ACC112 (cell line): ENCODE results near the gene ABL1.
A peak's percentile ranks its signal among the peaks of the same experiment; 100 is the strongest.
"Not testable (repeated sequence)": the region's sequence is repeated elsewhere in the genome, so short reads cannot be mapped to it uniquely, and the experiment has no call there.

Source experiments
- H2AFZ ChIP-seq: fragments of 200-600 bp; sonication (generic); one replicate; pipeline ENCODE4 v1.6.0; 2017; ENCODE audit warnings: antibody characterized with exemption, low read length; ENCODE audit not compliant: unreplicated experiment
- H3K27ac ChIP-seq: fragments of 200-600 bp; sonication (generic); 2 replicates; pipeline ENCODE4 v1.5.1; 2014; ENCODE audit warnings: low read depth, mild to moderate bottlenecking, antibody characterized with exemption, low read length, moderate library complexity
- H3K27me3 ChIP-seq: fragments of 200-600 bp; sonication (generic); 2 replicates; pipeline ENCODE4 v1.6.1; 2014; ENCODE audit warnings: mild to moderate bottlenecking, antibody characterized with exemption, low read length, moderate library complexity, mixed read lengths; ENCODE audit not compliant: insufficient read depth
- H3K36me3 ChIP-seq: fragments of 200-600 bp; sonication (generic); 2 replicates; pipeline ENCODE4 v1.6.1; 2016; ENCODE audit warnings: mild to moderate bottlenecking, antibody characterized with exemption, low read length, moderate library complexity, mixed read lengths; ENCODE audit not compliant: insufficient read depth
- H3K4me1 ChIP-seq: fragments of 200-600 bp; sonication (generic); one replicate; pipeline ENCODE4 v1.6.1; 2016; ENCODE audit warnings: low read length, mixed read lengths; ENCODE audit not compliant: insufficient read depth, unreplicated experiment, control insufficient read depth
- H3K4me3 ChIP-seq: fragments of 200-600 bp; sonication (generic); 2 replicates; pipeline ENCODE4 v1.5.1; 2014; ENCODE audit warnings: mild to moderate bottlenecking, low read depth, low read length
- H3K79me2 ChIP-seq: fragments of 200-600 bp; sonication (generic); one replicate; pipeline ENCODE4 v1.6.0; 2016; ENCODE audit warnings: low read length; ENCODE audit not compliant: control insufficient read depth, unreplicated experiment, insufficient read depth

ABL1 gene

DNA sequence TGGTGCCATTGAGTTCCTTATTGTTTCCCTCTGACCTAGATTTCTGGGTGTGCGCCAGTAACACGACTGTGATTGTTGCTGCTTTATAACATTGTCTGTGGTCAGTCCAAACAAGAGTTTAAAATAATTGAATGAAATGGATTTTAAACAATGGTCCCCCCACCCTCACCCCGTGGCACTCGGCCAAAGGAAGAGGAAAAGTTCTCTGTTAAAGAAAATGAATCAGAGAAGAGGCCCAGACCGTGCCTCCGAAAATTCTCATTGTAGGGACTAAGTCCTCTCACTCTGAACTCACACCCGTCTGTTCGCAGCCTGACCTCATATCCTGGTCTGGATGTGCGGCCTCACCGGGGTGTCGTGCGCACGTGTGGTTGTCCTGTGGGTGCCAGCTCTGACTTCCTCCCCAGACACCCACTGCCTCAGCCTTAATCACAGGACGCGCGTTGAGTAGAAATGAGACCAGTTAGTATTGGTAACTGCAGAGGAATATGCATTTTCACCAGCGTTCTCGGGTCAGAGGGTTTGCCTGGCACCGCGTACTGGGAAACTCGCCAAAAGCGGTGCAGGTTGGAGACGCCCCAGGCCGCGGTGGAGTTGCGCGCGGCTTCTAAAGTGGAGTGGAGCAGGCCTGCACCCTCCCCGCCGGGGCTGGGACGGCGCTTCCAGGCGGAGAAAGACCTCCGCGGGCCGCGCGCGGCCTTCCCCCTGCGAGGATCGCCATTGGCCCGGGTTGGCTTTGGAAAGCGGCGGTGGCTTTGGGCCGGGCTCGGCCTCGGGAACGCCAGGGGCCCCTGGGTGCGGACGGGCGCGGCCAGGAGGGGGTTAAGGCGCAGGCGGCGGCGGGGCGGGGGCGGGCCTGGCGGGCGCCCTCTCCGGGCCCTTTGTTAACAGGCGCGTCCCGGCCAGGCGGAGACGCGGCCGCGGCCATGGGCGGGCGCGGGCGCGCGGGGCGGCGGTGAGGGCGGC, at the start of gene ABL1:
Gene ABL1, plus strand, starts transcription at position 884 of the 966 bp plus-strand sequence. CDS start 193 bp downstream, outside the sequence.
- H3K4me3 ChIP-seq: peak within 1 kb of the TSS; percentile 96
- H3K27me3 ChIP-seq: no peaks in the 10 kb centered on the region
- peaks cover 67% of the 10 kb centered on the region for H3K79me2 ChIP-seq
- no peaks in the 10 kb centered on the region for H3K36me3 ChIP-seq
- peak within 1 kb of the TSS; percentile 95 for H3K27ac ChIP-seq
- H3K4me1 ChIP-seq: peaks cover 32% of the 10 kb centered on the region
- peak within 1 kb of the TSS; percentile 57 for H2AFZ ChIP-seq

DNA sequence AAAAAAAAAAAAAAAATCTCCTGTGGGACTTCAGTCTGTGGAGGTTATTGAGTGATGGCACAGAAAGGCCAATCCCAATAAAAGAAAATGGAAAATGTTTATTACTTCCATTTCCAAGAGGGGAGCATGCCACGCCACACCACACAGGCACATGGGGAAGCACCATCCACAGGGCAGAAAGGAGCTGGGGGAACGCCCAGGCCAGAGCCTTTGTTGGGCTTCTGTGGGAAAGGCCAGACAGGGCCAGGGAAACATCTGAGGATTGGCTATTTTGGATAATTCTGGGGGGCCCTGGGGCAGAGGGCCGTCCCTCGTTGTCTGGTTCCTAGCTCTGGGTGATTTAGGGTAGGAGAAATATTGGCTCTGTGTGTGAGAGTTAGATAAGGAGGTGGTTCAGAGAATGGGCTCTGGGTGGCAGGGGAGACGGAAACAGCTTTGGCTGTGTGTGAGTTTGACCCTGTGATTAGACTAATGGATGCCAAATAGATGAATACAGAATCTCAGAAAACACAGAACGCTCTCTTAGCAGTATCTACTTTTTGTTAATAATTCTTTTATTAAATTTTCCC, 49.0 kb upstream of the ABL1 start:
- H2AFZ ChIP-seq: no peak overlapping the region
- no peak overlapping the region for H3K27ac ChIP-seq
- H3K27me3 ChIP-seq: no peaks in the 10 kb centered on the region
- no peak overlapping the region for H3K4me3 ChIP-seq
- H3K79me2 ChIP-seq: peaks cover 64% of the 10 kb centered on the region
- H3K36me3 ChIP-seq: peaks cover 24% of the 10 kb centered on the region
- H3K4me1 ChIP-seq: peaks cover 32% of the 10 kb centered on the region

DNA sequence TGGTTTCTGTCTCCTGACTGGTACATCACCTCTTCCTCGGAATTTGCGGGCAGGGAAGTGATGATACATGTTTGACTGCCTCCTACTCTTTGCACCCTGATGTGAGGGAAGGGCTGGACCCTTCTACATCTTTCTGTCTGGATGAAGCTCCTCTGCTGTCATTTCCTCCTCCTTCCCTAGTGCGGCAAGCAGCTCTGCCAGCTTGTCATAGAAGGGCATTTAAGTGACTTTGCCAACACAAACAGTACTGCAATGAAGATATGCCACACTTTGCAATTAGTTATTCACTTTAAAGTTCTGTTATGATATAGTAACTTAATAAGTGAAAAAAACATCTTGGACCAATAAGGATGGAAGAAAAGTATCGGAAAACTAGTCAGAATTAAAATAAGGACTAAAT, 48.5 kb upstream of the ABL1 start:
- Histone ChIP-seq H3K36me3 (peaks cover 24% of the 10 kb centered on the region), H3K27ac (no peak overlapping the region), H3K27me3 (no peaks in the 10 kb centered on the region), H3K4me1 (peaks cover 31% of the 10 kb centered on the region), H3K79me2 (peaks cover 67% of the 10 kb centered on the region), H2AFZ (no peak overlapping the region), H3K4me3 (no peak overlapping the region)

DNA sequence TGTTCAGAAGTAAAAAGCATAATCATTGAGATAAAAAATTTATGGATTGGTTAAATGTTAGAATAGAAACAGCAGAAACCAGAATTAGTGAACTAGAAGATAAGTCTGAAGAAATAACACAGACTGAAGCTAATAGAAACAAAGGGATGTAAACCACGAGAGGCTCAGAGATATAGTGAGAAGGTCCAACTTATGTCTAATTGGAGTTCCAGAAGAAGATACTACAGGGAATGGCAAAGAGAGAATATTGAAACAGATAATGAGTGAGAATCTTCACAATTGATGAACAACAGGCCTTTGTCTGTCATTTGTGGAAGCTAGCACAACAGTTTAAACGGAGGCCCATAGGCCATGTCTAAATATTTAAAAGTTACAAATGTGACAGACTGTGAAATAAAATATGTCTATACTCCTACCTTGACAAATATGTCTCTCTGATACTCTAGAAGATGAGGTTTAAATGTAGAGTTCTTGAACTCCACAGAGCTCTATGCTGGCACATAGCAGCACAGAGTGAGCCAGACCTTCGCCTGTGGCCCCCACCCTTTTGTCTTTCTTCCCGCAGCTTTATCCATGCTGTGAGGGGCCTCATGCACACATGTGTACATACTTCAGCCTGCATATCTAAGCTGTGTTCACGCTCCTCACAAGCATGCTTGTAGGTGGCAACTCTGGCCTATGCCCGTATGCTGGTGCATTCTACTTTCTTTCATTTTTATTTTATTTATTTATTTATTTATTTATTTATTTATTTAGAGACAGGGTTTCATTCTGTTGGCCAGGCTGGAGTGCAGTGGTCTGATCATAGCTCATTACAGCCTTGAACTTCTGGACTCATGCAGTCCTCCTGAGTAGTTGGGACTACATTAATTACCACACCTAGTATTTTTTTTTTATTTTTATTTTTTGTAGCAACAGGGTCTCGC, 45.0 kb upstream of the ABL1 start:
- peaks cover 61% of the 10 kb centered on the region for H3K79me2 ChIP-seq
- no peak overlapping the region for H3K4me3 ChIP-seq
- H3K36me3 ChIP-seq: peaks cover 24% of the 10 kb centered on the region
- H3K4me1 ChIP-seq: peaks cover 25% of the 10 kb centered on the region
- no peak overlapping the region for H3K27ac ChIP-seq
- no peaks in the 10 kb centered on the region for H3K27me3 ChIP-seq
- no peak overlapping the region for H2AFZ ChIP-seq

DNA sequence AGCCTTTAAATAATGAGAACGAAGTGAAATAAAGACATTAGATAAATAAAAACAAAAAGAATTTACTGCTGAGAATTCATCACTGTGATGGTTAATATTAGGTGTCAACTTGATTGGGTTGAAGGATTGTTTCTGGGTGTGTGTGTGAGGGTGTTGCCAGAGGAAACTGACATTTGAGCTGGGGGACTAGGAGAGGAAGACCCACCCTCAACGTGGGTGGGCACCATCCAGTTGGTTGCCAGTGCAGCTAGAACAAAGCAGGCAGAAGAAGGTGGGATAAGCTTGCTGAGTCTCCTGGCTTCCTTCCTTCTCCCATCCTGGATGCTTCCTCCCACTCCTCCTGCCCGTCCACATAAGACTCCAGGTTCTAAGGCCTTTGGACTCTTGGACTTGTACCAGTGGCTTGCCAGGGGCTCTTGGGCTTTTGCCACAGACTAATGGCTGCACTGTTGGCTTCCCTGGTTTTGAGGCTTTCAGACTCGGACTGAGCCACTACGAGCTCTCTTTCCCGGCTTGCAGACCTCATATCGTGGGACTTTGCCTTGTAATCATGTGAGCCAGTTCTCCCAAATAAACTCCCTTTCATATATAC, 43.7 kb upstream of the ABL1 start:
- Histone ChIP-seq H3K27ac (no peak overlapping the region), H3K4me3 (no peak overlapping the region), H2AFZ (no peak overlapping the region), H3K4me1 (peaks cover 29% of the 10 kb centered on the region), H3K27me3 (no peaks in the 10 kb centered on the region), H3K79me2 (peaks cover 59% of the 10 kb centered on the region), H3K36me3 (peaks cover 24% of the 10 kb centered on the region)

DNA sequence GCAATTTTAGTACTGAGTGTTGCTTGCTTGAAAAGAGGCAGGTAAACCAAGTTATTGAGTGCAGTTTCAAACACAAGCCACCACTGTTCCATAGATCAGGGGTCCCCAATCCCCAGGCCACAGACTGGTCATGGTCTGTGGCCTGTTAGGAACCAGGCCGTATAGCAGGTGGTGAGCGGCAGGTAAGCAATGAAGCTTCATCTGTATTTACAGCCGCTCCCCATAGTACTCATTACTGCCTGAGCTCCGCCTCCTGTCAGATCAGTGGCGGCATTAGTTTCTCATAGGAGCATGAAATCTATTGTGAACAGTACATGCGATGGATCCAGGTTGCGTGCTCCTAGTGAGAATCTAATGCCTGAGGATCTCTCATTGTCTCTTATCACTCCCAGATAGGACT, 41.5 kb upstream of the ABL1 start:
- Histone ChIP-seq H3K36me3 (peaks cover 15% of the 10 kb centered on the region), H3K79me2 (peaks cover 53% of the 10 kb centered on the region), H3K27me3 (no peaks in the 10 kb centered on the region), H3K4me1 (peaks cover 23% of the 10 kb centered on the region), H2AFZ (no peak overlapping the region), H3K27ac (peak overlapping the region; percentile 98), H3K4me3 (no peak overlapping the region)

DNA sequence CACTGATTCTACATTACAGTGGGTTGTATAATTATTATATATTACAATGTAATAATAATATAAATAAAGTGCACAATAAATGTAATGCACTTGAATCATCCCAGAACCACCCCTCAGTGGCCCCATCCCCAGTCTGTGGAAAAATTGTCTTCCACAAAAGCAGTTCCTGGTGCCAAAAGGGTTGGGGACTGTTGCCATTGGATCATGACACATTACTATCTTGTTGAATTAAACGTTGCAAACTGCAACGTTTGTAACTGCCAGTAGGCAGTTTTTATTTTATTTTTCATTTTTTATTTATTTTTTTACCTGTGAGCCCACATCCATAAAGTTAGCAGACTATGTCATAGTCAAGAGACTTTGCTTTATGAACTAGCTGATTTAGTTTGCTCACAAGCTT, 41.0 kb upstream of the ABL1 start:
- Histone ChIP-seq H3K27ac (peak overlapping the region; percentile 98), H3K4me1 (peaks cover 23% of the 10 kb centered on the region), H3K79me2 (peaks cover 56% of the 10 kb centered on the region), H3K36me3 (peaks cover 12% of the 10 kb centered on the region)
- not testable (repeated sequence) for H2AFZ ChIP-seq, H3K27me3 ChIP-seq, H3K4me3 ChIP-seq

DNA sequence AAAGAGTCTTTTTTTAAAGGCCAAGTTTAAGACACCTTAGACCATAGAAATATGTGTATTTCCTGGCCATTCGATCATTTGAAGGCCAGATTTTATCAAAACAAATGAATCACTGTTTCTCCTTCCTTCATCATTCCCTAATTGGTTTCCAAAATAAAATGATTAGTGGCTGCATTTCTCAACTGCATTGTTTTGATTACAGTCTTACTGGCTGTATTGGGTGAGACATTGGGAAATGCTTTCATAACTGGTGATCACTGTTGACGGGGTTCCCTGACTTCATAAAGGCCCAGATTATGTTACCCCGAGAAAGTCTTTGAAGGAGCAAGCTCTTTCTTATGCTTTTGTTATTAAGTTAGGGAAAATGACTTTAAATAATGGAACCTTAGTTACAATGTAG, 40.6 kb upstream of the ABL1 start:
- Histone ChIP-seq H3K79me2 (peaks cover 60% of the 10 kb centered on the region), H3K27ac (peak overlapping the region; percentile 98), H2AFZ (peak overlapping the region; percentile 2), H3K4me3 (peak overlapping the region; percentile 14; the same call in 1 of the 2 replicates), H3K4me1 (peaks cover 23% of the 10 kb centered on the region)
- H3K36me3 ChIP-seq, H3K27me3 ChIP-seq: not testable (repeated sequence)

DNA sequence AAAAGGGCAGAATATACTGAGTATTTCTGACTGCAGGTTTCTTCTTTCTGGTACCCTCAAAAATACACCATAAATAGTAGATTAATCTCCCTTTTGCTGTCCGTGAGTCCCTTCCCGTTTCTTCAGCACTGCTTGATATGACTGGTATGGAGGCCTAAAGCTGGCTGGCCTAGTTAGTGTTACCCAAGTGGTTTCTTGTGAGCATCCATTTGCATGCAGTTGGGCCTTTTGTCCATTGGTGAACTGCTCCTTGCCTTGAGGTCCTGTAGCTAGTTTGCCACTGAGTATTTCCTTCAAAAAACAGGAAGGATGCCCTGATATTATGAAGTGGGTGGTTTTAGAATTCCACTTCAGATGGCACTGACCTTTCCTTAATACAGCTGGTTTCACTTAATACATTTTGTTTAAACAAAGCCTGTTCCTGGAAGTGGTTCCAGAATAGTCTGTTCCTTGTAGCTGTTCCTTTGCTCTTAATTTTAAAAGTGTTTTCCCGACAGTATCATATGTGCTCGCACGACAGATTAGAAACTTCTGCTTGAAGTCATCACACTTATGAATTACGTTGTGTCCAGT, 40.0 kb upstream of the ABL1 start:
- Histone ChIP-seq H3K4me3 (peak overlapping the region; percentile 14; the same call in 1 of the 2 replicates), H3K79me2 (peaks cover 55% of the 10 kb centered on the region), H3K27me3 (no peaks in the 10 kb centered on the region), H2AFZ (peak overlapping the region; percentile 2), H3K27ac (peak overlapping the region; percentile 98), H3K36me3 (0 out of 2 replicates have a peak, but pooled peaks cover 2% of the 10 kb centered on the region), H3K4me1 (peaks cover 23% of the 10 kb centered on the region)

DNA sequence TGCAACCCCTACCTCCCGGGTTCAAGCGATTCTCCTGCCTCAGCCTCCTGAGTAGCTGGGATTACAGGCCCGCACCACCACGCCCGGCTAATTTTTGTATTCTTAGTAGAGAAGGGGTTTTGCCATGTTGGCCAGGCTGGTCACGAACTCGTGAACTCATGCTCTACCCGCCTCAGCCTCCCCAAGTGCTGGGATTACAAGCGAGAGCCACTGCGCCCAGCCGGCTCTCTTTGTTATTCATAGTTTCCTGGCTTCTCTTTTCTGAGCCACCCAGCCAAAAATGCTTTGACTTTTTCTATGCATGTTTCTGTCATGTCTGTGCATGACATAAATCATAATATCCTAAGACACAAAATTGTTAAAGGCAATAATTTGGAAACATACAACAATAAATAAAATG, 31.9 kb upstream of the ABL1 start:
- Histone ChIP-seq H3K4me1 (peaks cover 13% of the 10 kb centered on the region), H3K79me2 (peaks cover 42% of the 10 kb centered on the region)
- H3K27me3 ChIP-seq, H2AFZ ChIP-seq, H3K4me3 ChIP-seq, H3K36me3 ChIP-seq, H3K27ac ChIP-seq: not testable (repeated sequence)
